Renal cortex interstitium (tissue), 11 donors: ENCODE measurements around the gene UGT1A3. TPM values are rescaled to one million over a fixed set of nuclear protein-coding genes. Genes with fewer than 3 reads are reported as not detected.
"Not testable (repeated sequence)": the region's sequence is repeated elsewhere in the genome, so short reads cannot be mapped to it uniquely, and the experiment has no call there.

Experiments used
- DNase-seq, 11 donors: peaks; one replicate each; pipeline ENCODE4 v3.0.0-alpha.2; 2013; ENCODE audit warnings: low read depth in 9 of 11, low spot score in 4 of 11; ENCODE audit errors: extremely low read depth in 1 of 11
- polyA plus RNA-seq, 3 donors: library from polyadenylated mRNA; unstranded; fragments of 120-200 nt; gene quantifications; one replicate each; pipeline ENCODE4 v1.2.1, GENCODE V29; 2013; ENCODE audit not compliant: insufficient read length in 3 of 3

UGT1A3 gene
- polyA plus RNA-seq, 3 donors: not detected

DNA sequence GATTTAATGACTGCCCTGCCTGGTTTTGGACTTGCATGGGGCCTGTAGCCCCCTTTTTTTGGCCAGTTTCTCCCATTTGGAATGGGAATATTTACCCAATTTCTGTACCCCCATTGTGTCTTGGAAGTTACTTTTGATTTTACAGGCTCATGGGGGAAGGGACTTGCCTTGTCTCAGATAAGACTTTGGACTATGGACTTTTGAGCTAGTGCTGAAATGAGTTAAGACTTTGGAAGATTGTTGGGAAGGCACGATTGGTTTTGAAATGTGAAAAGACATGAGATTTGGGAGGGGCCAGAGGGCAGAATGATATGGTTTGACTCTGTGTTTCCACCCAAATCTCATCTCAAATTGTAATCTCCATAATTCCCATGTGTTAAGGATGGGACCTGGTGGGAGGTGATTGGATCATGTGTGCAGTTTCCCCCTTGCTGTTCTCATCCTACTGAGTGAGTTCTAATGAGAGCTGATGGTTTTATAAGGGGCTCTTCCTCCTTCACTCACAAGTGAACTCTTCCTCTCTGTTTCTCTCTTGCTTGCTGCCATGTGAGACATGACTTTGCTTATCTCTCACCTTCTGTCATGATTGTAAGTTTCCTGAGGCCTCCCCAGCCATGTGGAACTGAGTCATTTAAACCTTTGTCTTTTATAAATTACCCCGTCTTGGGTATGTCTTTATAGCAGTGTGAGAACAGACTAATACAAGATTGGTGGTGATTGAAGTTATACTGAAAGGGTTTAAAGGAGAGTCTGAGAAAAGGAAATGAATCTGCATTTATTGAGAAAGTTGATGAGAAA, 22.6 kb downstream of the UGT1A3 start:
- not testable (repeated sequence) for DNase-seq

DNA sequence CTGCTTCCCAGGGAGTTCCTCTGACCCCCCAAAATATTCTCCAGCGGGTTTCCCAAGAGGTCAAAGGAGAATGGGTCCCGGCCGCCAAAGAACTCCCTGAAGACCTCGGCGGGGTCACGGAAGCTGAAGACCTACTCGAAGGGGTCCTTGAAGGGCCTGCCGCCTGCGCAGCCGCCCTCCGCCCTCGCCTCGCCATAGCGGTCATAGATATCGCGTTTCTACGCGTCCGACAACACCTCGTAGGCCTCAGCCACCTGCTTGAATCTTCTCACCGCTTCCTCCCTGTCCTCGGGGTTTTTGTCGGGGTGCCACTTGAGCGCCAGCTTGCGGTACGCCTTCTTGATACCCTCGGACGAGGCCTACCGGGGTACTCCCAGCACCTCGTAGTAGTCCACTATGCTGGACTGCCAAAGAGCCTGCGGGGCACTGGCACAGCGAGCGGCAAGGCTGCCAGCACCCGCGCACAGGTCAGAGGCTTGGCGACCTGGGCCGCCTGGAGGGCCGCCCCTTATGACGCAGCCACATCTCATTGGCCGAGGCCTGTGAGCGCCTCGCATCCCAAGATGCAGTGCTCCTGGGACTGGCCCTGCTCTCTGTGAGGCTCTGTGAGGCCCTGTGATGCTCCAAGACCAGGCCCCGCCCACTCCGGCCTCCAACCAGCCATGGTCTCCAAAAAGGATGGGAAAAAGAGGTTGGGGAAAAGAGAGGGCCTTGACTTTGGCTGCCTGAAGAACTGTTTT, 26.2 kb downstream of the UGT1A3 start:
- no peak for DNase-seq

DNA sequence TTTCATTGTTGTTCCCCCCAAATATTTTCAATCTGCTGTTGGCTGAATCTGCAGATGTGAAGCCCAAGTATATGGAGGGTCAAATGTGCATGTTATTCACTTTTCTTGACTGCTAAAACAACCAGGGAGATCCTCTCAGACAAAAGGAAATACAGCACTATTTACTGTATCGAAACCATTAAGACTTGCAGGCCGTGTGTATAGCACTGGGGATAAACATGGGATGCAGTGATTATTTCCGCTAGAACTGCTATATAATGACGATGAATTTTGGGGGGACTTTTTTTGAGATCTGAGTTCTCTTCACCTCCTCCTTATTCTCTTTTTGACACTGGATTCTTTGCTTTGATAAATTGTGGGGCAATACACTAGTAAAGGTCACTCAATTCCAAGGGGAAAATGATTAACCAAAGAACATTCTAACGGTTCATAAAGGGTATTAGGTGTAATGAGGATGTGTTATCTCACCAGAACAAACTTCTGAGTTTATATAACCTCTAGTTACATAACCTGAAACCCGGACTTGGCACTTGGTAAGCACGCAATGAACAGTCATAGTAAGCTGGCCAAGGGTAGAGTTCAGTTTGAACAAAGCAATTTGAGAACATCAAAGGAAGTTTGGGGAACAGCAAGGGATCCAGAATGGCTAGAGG, 27.7 kb downstream of the UGT1A3 start:
- no peak for DNase-seq

DNA sequence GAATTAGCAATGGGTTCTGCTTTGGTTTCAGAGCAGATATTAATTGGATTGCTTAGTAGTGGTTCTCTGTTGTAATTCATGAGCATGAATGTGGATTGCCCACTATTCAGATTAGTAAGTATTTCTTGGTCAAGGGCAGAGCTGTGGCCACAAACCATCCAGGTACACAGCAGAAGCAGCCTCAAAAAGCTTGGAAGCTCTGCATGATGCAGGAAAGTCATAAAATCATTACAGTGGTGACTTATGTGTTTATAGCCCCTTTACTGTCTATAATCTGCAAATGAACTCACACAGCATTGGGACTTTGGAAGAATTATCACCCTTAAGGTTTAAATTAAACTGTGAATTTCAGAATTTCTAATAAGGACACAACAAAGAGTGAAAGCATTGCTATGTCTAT, 29.3 kb downstream of the UGT1A3 start:
- DNase-seq: no peak

GRCh38 chr2:233758849-233759248, 30.0 kb downstream of the UGT1A3 start:
- DNase-seq: no peak

- no peak for DNase-seq
Measured at GRCh38 chr2:233760043-233760442, 31.2 kb downstream of the UGT1A3 start, which contains the start of gene UGT1A1. Gene UGT1A1, plus strand, starts transcription at chr2:233760270. Its CDS starts 18 bp downstream, at chr2:233760288.

DNA sequence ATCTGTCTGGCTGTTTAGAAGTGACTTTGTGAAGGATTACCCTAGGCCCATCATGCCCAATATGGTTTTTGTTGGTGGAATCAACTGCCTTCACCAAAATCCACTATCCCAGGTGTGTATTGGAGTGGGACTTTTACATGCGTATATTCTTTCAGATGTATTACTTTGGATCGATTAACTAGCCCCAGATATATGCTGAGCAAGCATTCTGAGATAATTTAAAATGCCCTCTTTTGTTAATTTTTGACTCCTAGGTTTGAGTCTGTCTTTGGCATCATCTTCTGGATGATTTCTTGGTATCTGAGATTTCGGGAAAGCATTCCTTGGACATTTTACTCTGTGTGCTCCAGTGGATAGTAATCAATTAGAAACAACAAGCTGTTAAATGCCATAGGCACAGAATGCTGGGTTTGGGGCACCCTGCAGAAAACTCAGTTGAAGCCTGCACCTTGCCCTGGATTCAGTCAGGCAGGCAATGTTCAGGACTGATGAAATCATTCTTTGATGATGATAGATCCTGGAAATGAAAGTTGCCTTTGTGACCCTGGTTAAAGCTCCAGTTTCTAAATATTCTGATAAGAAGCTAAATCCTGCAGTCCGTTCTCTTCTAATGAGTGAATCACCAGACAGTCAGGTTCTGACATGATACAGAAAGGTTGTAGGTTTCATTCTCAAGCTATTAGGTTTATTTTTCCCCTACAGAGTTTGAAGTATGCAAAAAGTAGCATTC, 32.4 kb downstream of the UGT1A3 start:
- no peak for DNase-seq

DNA sequence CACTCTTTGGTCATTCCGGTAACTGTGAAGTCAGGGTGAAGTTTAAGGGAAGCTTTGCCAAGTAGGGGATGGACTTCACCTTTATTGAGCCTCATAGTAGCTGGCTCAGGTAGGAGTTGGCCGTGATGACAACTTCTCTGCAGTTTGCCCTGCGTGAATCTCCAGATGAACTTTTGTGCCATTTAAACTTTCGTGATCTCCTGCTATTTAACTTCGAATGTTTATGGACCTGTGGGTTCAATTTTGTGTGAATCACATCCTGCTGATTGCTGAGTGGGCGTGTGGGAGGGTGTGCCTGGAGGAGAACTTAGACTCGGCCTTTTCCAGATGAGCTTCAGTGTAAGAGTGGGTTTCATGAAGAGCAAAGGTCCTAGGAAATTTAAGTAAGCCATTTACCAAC, 35.4 kb downstream of the UGT1A3 start:
- DNase-seq: no peak

DNA sequence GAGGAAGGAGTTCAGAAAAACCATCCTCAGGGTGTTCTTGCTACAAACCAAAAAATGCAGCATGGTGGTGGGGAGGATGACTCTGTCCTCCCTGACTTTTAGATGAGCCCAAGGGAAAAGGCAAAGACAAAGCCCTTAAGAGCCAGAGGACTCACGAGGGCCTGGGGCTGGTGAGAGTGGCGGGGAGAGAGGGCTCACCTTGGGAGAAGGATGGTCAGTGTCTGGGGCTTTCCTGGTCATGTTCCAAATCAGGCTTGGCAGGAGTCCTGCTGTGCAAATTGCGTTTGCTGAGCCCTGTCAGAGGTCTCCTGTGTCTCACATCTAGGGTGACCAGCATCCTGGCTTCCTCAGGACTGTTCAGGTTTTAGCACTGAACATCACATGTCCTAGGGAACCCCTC, 35.9 kb downstream of the UGT1A3 start:
- DNase-seq: no peak

DNA sequence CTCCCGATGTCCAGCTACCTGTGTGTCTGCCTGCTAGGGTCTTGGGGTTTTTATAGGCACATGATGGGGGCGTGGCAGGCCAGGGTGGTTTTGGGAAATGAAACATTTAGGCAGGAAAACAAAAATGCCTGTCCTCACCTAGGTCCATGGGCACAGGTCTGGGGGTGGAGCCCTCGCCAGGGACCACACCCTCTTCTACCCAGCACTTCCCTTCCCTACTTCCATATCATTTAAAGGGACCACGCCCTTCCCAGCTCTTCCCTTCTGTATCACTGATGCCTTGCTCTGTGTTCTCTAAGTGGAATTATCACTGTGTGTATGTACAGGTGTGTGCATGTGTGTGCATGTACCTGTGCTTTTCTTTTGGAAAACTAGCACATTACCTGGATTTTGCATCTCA, 37.6 kb downstream of the UGT1A3 start:
- no peak for DNase-seq

DNA sequence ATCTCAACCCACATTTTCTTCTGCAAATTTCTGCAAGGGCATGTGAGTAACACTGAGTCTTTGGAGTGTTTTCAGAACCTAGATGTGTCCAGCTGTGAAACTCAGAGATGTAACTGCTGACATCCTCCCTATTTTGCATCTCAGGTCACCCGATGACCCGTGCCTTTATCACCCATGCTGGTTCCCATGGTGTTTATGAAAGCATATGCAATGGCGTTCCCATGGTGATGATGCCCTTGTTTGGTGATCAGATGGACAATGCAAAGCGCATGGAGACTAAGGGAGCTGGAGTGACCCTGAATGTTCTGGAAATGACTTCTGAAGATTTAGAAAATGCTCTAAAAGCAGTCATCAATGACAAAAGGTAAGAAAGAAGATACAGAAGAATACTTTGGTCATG, 39.2 kb downstream of the UGT1A3 start:
- no peak for DNase-seq

DNA sequence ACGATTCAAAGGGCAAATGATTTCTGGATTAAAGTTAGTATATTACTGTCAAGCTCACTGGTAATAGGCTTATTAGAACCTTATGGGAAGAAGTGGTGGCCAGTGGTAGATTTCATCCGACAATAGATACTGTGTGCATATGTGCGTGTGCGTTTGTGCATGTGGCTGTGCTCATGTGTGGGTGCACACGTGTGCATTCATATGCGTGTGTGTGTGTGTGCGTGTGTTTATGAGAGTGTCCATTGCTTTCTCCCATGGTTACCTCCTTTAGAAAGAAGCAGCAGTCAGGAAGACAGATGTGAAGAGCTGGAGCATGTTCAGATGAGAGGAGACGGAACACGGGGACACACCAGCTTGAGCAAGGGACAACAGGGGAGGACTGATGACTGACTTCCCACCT, 40.4 kb downstream of the UGT1A3 start:
- DNase-seq: no peak

DNA sequence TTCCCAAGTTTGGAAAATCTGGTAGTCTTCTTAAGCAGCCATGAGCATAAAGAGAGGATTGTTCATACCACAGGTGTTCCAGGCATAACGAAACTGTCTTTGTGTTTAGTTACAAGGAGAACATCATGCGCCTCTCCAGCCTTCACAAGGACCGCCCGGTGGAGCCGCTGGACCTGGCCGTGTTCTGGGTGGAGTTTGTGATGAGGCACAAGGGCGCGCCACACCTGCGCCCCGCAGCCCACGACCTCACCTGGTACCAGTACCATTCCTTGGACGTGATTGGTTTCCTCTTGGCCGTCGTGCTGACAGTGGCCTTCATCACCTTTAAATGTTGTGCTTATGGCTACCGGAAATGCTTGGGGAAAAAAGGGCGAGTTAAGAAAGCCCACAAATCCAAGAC, 43.3 kb downstream of the UGT1A3 start:
- DNase-seq: no peak

DNA sequence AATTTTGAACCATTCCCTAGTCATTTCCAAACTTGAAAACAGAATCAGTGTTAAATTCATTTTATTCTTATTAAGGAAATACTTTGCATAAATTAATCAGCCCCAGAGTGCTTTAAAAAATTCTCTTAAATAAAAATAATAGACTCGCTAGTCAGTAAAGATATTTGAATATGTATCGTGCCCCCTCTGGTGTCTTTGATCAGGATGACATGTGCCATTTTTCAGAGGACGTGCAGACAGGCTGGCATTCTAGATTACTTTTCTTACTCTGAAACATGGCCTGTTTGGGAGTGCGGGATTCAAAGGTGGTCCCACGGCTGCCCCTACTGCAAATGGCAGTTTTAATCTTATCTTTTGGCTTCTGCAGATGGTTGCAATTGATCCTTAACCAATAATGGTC, 43.7 kb downstream of the UGT1A3 start:
- DNase-seq: no peak

- no peak for DNase-seq
Measured at GRCh38 chr2:233773854-233774253, 45.0 kb downstream of the UGT1A3 start.

GRCh38 chr2:233775414-233775813, 46.6 kb downstream of the UGT1A3 start:
- no peak for DNase-seq

GRCh38 chr2:233778030-233778429, 49.2 kb downstream of the UGT1A3 start, which contains the start of gene MROH2A:
Gene MROH2A, plus strand, starts transcription at chr2:233778330. Its CDS starts 1,029 bp downstream, at chr2:233779359.
- DNase-seq: no peak

GRCh38 chr2:233779722-233780121, 50.9 kb downstream of the UGT1A3 start:
- DNase-seq: no peak

GRCh38 chr2:233780771-233781170, 51.9 kb downstream of the UGT1A3 start:
- no peak for DNase-seq
